Esophagus squamous epithelium (tissue), 5 donors: ENCODE measurements around the gene TUBB2B. TPM values are rescaled to one million over a fixed set of nuclear protein-coding genes. Genes with fewer than 3 reads are reported as not detected.

Experiments
- DNase-seq: peaks from one replicate; lab custom pipeline; 2025; lab: John Stamatoyannopoulos, UW
- H3K27ac ChIP-seq, 4 donors: fragments of 200-600 bp; sonication (generic); one replicate each; pipeline ENCODE4 v1.5.1; 2016 to 2019; ENCODE audit warnings: mild to moderate bottlenecking in 1 of 4
- H3K27me3 ChIP-seq, 4 donors: fragments of 200-600 bp; sonication (generic); 1 replicate in 3 of 4; 2 replicates in 1 of 4; pipeline versions ENCODE4 v1.5.1 to v1.6.0; 2017 to 2021; ENCODE audit warnings: antibody characterized with exemption in 1 of 4
- H3K36me3 ChIP-seq, 3 donors: fragments of 200-600 bp; sonication (generic); one replicate each; pipeline ENCODE4 v1.5.1; 2016 to 2019
- H3K4me1 ChIP-seq, 3 donors: fragments of 200-600 bp; sonication (generic); one replicate each; pipeline ENCODE4 v1.5.1; 2017 to 2019
- H3K4me3 ChIP-seq, 4 donors: fragments of 200-600 bp; sonication (generic); 1 replicate in 3 of 4; 2 replicates in 1 of 4; pipeline ENCODE4 v1.5.1; 2016 to 2019; ENCODE audit warnings: mild to moderate bottlenecking in 2 of 4, moderate library complexity in 1 of 4
- H3K9me3 ChIP-seq, 3 donors: fragments of 200-600 bp; sonication (generic); one replicate each; pipeline ENCODE4 v1.5.1; 2016 to 2019
- CTCF ChIP-seq, 6 experiments: fragments of 450-650 bp in 4 of 6; fragments of 200-600 bp in 2 of 6; sonication (generic) in 2 of 6; IDR thresholded peaks; one replicate each; pipeline ENCODE4 v1.5.1; 2016 to 2019; ENCODE audit warnings: antibody characterized with exemption in 6 of 6, mild to moderate bottlenecking in 4 of 6, moderate library complexity in 4 of 6
- POLR2A ChIP-seq, 4 donors: fragments of 450-650 bp; IDR thresholded peaks; one replicate each; pipeline ENCODE4 v1.6.1; 2017; ENCODE audit warnings: antibody characterized with exemption in 4 of 4, mild to moderate bottlenecking in 4 of 4, moderate library complexity in 3 of 4
- WGBS, 2 donors: methylation state at CpG; one replicate each; pipeline ENCODE4 v1.1.5; 2018; 5-methylcytosine and 5-hydroxymethylcytosine counted together
- intact Hi-C: fragments of 100-400 bp; cut with DNase I; formaldehyde crosslinking; loops from one replicate; pipeline ENCODE4 v1.15.0; 2022
- total RNA-seq, 4 donors: library from RNA; depleted of rRNA; stranded (reverse); fragments of >200 nt; gene quantifications; one replicate each; pipeline ENCODE4 v1.1.0, GENCODE V29; 2016
- donor health status: DM: yes; HTN: yes; CAD: no.

TUBB2B gene
- total RNA-seq, 4 donors from 2014 or later: 1.6 to 5.0 (median 3.2) TPM

GRCh38 chr6:3272911-3273547 is 45.6 kb upstream of the TUBB2B start:
- intact Hi-C loops: no loop called here
- no peak for TF ChIP-seq POLR2A (IDR thresholded peaks at IDR 0.05)
- TF ChIP-seq CTCF (IDR thresholded peaks at IDR 0.05): no peak
- no peaks in the 10 kb centered on the region for H3K27me3 ChIP-seq
- no peak overlapping the region for H3K4me3 ChIP-seq
- H3K36me3 ChIP-seq: peaks cover 6 to 90% (median 19%) of the 10 kb centered on the region in 3 donors
- no peaks in the 10 kb centered on the region for H3K9me3 ChIP-seq
- peaks cover 0 to 6% (median 0%) of the 10 kb centered on the region in 3 donors for H3K4me1 ChIP-seq
- 77 to 85% methylated on average over 11 to 24 of the region's 32 CpGs for WGBS, 2 donors
- H3K27ac ChIP-seq: no peak overlapping the region
- no peak for DNase-seq

- intact Hi-C loops: no loop called here
- DNase-seq: no peak
- no peak overlapping the region for H3K4me3 ChIP-seq
- H3K4me1 ChIP-seq: peaks cover 0 to 18% (median 3%) of the 10 kb centered on the region in 3 donors
- no peaks in the 10 kb centered on the region for H3K27me3 ChIP-seq
- no peak overlapping the region for H3K27ac ChIP-seq
- TF ChIP-seq POLR2A (IDR thresholded peaks at IDR 0.05): no peak
- no peak for TF ChIP-seq CTCF (IDR thresholded peaks at IDR 0.05)
- WGBS, 2 donors: 83 to 89% methylated on average over 6 to 8 of the region's 13 CpGs
- H3K36me3 ChIP-seq: peaks cover 6 to 87% (median 19%) of the 10 kb centered on the region in 3 donors
- no peaks in the 10 kb centered on the region for H3K9me3 ChIP-seq
These were observed 44.3 kb upstream of the TUBB2B start for GRCh38 chr6:3271756-3272155.

GRCh38 chr6:3270258-3270657 is 42.8 kb upstream of the TUBB2B start:
- intact Hi-C loops: no loop called here
- WGBS, 2 donors: 57 to 71% methylated on average over 7 to 11 of the region's 15 CpGs
- H3K4me1 ChIP-seq: peaks cover 0 to 24% (median 8%) of the 10 kb centered on the region in 3 donors
- H3K9me3 ChIP-seq: no peaks in the 10 kb centered on the region
- H3K27ac ChIP-seq: no peak overlapping the region
- TF ChIP-seq POLR2A (IDR thresholded peaks at IDR 0.05) (no peak), CTCF (IDR thresholded peaks at IDR 0.05) (no peak)
- H3K27me3 ChIP-seq: no peaks in the 10 kb centered on the region
- no peak overlapping the region for H3K4me3 ChIP-seq
- DNase-seq: no peak
- peaks cover 6 to 78% (median 19%) of the 10 kb centered on the region in 3 donors for H3K36me3 ChIP-seq

- no peak for DNase-seq
- Histone ChIP-seq H3K4me3 (no peak overlapping the region), H3K9me3 (no peaks in the 10 kb centered on the region), H3K4me1 (peaks cover 0 to 32% (median 14%) of the 10 kb centered on the region in 3 donors), H3K36me3 (peaks cover 6 to 86% (median 19%) of the 10 kb centered on the region in 3 donors), H3K27me3 (no peaks in the 10 kb centered on the region), H3K27ac (no peak overlapping the region)
- intact Hi-C loops: no loop called here
- 73 to 76% methylated on average over 27 of the region's 27 CpGs for WGBS, 2 donors
- TF ChIP-seq CTCF (IDR thresholded peaks at IDR 0.05) (no peak), POLR2A (IDR thresholded peaks at IDR 0.05) (no peak)
These were observed 42.0 kb upstream of the TUBB2B start for GRCh38 chr6:3269281-3269975.

- DNase-seq: no peak
- WGBS, 2 donors: 82 to 86% methylated on average over 10 to 11 of the region's 11 CpGs
- peaks cover 0 to 40% (median 17%) of the 10 kb centered on the region in 3 donors for H3K4me1 ChIP-seq
- no peaks in the 10 kb centered on the region for H3K27me3 ChIP-seq
- H3K4me3 ChIP-seq: no peak overlapping the region
- intact Hi-C loops: no loop called here
- peaks cover 13 to 86% (median 19%) of the 10 kb centered on the region in 3 donors for H3K36me3 ChIP-seq
- no peak overlapping the region for H3K27ac ChIP-seq
- no peak for TF ChIP-seq CTCF (IDR thresholded peaks at IDR 0.05)
- no peak for TF ChIP-seq POLR2A (IDR thresholded peaks at IDR 0.05)
- no peaks in the 10 kb centered on the region for H3K9me3 ChIP-seq
These were observed 41.2 kb upstream of the TUBB2B start for GRCh38 chr6:3268680-3269079.
